Amygdala (tissue), 56 donors: ENCODE data around the gene KCNK15.
"Not testable (repeated sequence)": the region's sequence is repeated elsewhere in the genome, so short reads cannot be mapped to it uniquely, and the experiment has no call there.

Source experiments
- DNase-seq, 56 donors: peaks; one replicate each; lab custom pipeline; 2025; lab: John Stamatoyannopoulos, UW

The KCNK15 gene

DNA sequence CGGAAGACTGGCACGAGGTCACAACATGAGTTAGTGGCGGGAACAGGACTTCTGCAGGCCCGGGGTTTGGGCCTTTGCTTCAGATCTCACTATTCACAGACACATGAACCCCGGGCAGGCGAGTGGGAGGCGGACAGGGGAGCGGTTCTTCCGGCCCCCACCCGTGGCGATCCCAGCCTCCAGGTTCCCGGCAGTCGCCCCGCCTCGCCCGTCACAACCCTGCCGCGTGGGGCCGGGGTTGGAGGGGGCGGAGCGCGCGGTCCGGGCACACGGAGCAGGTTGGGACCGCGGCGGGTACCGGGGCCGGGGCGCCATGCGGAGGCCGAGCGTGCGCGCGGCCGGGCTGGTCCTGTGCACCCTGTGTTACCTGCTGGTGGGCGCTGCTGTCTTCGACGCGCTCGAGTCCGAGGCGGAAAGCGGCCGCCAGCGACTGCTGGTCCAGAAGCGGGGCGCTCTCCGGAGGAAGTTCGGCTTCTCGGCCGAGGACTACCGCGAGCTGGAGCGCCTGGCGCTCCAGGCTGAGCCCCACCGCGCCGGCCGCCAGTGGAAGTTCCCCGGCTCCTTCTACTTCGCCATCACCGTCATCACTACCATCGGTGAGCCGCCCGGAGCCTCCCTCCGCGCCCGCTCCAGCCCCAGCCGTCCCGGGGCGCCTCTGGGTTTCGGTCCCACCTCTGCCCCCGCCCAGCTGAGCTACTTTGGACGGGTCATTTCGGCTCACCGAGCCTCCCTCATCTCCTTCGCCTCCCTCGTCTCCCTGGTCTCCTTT, at the start of gene KCNK15:
TSS of gene KCNK15 (plus strand) at position 268 of the 769 bp plus-strand sequence. CDS start at position 314, 46 bp downstream.
- DNase-seq = peak in 6 of 56 donors; percentile 12 to 45 (median 30)

DNA sequence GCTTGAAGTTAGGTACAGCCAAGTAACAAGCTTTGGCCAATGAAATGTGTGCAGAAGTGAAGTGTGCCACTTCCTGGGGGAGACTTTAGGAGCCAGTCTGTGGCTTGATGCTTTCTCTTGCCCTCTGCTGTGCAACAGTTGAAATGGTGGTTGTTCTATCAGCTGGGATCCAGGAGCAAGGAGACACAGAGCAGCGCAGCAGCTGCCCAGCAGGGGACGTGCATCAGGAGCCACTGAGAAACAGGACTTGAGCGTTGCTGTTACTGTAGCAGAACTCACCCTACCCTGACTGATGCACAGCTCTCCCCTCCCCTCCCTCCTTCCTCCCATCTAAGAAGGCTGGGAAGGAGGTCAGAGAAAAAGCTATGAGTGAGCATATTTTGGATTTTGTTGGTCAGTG, 49.4 kb upstream of the KCNK15 start:
- no peak for DNase-seq

DNA sequence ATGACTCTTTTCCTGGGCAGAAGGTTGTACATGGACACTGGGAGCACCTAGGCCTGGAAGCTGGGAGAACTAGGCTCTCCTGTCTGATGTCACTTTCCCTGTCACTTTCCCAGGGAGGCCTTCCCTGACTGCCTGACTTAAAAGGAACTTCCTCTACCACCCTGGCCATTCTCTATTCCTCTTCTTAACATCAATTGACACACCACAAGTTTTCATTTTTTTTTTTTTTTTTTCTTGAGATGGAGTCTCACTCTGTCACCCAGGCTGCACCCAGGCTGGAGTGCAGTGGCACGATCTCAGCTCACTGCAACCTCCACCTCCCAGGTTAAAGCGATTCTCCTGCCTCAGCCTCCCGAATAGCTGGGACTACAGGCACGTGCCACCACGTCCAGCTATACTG, 48.6 kb upstream of the KCNK15 start:
- DNase-seq = not testable (repeated sequence)

DNA sequence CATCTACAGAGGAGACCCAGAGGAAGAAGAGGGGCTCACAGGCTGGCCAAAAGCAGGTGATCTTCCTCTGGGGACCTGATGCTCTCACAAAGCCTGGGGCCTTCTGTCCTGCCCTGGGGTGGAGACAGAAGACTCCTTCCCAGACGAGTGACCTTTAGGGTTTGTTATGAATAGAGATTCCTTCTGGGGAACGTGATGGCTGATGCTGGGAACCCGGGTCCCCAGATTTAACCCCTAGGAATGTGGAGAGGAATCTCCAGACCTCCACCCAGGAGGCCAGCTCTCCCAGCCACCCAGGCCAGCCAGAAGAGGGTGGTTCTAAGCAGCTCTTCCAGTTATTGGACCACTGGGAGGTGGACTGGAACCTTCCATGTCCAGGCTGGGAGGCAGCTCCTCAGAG, 47.3 kb upstream of the KCNK15 start:
- DNase-seq = no peak

DNA sequence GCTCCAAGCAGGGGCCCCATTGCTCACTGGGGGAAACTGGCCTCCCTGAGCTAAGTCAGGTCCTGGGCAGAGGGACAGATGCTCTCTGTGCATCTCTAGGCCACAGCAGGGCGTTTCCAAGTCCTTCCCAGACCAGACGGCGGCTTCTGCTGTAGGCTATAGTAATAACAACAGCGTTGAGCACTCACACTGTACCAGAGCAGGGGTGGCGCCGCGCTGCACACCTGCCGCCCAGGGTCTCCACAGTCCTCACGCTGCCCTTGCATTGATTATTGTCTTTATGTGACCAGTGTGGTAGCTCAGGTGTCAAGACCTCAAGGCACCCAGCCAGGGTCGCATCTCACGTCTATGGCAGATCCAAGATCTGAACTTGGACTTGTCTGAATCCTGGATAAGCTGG, 45.4 kb upstream of the KCNK15 start:
- no peak for DNase-seq

DNA sequence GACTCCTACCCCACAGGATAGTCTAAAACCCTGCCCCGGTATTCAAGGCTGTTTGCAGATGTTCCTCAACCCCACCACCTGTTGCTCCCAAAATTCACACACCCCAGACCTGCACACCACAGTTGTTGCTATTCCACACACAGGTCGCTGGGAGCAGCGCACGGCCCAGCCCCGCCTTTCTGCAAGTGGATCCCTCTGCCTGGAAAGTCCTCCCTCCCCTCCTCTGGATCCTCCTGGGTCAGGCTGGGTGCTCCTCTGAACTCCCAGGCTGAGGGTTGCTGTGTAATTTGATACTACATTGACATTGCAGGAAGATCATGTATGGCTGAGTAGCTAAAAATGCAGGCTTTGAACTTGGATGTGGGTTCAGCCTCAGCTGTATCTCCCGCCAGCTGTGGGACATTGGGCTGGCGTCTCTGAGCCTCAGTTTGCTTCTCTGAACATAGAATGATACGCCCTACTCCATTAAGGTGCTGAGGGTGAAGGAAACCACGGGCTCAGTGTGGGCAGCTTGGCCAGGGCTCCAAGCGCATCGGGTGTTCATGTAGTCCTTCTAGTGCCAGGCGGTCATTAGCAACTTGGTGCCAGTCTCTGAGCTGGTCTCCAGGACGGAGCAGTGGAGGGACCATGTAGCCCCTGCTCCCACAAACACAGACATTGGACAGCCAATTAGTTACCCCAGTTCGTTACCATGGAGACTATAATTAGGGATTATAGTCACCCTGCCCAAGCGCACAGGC, 44.4 kb upstream of the KCNK15 start:
- DNase-seq = peak in 1 of 56 donors; percentile 22

DNA sequence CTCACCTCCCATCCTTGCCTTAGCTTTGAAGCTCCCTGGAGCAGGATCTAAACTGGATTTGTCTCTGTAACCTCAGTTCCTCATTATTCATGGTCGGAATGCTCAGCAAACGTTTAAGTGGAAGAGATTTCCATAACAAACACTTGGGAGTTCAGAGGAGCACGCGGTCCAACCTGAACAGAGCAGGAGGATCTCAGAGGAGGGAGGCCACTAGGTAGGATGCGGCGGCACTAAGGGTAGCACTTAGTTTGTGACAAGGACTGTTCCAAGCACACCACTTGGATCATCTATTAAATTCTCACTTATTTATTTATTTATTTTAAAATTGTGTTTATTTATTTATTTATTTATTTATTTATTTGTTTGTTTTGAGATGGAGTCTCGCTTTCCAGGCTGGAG, 43.8 kb upstream of the KCNK15 start:
- DNase-seq = no peak

DNA sequence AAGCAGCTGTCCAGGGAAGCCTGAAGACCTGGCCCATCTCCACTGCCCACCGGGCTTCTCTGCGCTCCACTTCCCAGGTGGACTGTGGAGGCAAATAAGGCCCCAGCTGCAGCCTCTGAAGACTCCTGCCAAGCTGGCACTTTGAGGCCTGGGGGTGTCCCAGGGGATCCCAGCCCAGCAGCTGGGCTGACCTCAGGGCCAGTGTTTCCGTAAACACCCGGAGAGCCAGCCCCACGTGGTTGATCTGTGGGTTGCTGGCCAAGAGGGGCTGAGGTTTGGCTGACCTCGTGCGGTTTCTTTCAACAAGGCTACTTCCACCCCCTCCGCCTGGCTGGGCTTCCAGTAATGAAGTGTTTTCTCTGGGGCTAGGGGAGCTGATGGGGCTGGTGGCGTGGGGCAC, 42.9 kb upstream of the KCNK15 start:
- peak in 54 of 56 donors; percentile 36 to 94 (median 80) for DNase-seq

DNA sequence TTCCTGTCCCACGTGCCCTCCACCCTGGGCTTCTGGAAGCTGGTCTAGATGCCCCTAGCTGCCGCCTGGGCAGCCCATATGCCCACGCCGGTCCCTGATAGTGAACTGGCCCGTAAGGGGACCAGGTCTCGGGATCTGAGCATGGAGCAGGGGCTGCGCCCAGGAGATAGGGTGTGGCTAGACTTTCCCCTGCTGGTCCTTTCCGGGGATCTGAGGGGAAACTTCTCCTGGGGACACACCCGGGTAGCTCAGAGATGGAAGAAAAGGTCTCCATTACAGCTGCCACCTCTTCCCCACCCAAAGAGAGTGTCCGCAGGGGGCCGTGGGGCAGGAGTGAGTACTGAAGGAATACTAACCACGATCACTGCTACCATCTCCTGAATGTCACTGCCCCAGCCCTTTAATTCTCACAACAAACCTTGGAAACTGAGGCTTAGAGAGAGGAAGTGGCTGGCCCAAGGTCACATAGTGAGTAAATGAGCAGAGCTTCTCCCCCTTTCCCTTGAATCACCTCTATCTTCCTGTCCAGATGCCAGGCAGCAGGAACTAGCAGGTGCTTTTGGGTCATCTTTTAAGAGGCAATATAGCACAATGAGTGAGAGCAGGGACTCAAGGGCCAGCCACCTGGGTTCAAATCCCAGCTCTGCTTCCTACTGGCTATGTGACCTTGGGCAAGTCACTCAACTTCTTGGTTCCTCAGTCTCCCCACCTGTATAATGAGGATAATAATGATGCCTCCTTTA, 42.3 kb upstream of the KCNK15 start:
- DNase-seq = no peak

DNA sequence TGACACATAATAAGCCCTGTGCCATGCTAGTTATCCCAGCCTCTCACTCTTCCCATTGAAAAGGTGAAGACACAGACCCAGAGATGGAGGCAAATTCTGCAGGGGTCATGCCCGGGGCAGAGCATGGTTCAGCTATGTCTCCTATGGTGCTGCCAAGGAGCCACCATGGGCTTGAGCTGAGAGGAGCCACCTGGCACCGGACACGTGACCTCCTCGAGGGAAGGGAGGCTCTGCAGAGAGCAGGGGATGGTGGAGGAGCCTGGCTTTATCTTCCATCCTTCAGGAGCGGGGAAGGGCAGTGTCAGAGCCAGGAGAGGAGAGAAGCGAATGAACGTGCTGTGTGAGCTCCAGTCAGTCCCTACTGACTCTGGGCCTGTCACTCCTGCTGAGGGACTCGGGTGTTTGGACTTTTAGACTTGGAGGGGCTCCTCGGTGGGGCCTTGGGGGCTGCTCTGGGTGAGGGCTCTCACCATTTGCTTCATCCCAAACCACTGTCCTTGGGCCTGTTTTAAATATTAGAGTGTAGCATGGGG, 41.6 kb upstream of the KCNK15 start:
- no peak for DNase-seq

DNA sequence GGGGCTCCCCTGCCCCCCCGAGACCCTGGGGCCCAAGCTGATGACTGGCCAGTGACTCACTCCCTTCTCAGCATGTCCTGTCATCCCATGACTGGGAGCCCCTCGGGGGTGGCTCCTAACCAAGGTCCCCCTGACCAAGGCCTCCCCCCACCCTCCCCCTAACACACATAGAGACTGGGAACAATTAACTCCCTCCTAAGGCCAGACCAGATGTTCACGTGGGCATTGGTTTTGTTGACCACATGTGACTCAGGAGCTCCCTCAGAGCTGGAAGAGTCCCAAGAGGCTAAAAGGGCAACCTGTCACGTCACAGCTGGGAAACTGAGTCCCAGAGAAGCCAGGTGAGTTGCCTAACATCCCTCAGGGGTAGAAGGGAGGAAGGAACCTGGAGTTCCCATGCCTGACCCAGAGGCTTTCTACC, 41.1 kb upstream of the KCNK15 start:
- DNase-seq = no peak

DNA sequence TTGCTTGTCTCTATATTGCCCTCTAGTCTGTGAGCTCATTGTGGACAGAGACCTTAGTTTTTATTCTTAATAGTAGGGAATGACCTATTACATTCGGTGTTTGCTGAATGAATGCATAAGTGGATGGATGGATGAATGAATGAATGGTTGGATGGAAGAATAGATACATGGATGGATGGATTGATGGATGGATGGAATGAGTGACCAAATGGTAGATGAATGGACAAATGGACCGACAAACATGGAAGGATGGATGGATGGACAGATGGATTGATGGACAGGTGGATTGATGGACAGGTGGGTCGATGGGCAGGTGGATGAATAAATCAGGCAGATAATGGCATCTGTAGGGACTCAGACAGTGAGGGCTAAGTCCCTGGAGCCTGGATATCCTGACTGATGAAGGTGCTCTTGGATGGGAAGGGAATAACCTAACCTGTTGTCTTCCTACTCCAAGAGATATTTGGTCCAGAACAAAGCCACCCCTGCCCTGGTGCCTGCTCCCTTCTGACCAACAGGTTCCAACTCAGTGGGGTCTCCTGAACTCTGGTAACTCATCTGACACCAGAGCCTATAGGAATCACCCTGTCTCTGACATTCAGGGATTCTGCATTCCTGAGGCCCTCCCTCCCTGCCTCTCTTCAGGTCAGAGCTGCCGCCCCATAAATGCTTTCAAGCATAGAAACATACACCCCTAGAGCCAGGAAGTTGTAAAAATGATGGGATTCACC, 40.1 kb upstream of the KCNK15 start:
- no peak for DNase-seq

DNA sequence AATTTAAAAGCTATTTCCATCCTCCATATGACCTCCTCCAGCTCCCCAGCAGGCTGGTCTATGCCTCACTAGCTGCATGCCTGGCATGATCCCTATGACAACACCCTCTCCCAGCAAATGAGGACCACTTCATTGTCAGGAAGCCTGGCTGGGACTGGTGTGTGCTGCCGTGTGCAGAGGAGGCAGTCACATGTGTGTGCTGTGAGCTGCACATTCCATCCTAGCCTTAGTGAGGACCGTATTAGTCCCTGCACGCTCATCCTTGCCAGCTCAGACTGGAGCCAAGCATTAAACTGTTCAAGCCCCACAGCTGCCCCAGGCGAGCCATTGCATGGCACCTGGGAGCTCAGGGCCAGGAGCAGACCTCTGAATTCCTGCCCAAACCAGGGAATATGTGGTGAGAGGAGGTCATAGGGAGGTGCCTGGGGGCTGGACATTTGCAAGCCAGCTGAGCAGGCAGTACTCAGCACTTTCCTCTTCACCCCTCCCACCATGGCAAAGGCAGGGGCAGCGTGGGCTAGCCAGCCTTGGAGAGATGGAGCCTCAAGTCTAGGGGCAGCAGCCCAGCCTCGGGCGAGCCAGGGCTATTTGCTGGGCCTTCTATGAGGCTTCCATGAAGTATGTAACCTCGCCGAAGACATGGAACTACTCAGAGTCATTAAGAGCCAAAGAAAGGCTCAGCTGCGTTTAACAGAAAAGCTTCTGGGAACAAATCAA, 39.2 kb upstream of the KCNK15 start:
- DNase-seq = peak in 2 of 56 donors; percentile 15 to 25

DNA sequence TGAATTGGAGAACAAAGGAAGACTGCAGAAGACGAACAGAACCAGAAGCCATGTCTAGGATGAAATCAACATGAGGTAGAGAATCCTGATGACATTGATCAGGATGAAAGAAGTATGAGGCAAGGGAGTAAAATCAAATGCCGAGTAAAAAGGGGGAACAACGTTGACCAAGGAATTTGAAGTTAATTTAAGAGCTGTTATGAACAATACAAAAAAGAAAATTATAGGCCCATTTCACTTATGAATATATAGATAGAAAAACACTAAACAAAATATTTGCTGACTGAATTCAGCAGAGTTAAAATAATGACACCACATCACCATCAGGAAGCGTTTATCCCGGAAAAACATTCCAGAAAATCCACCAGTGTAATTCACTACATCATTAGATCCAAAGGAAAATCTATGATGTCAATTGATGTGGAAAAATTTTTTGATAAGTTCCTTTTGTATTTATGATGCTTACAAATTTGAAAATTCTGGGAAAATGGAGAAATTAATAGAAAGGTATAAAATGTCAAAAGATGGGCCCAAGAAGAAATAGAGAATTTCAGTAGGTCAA, 38.6 kb upstream of the KCNK15 start:
- no peak for DNase-seq

DNA sequence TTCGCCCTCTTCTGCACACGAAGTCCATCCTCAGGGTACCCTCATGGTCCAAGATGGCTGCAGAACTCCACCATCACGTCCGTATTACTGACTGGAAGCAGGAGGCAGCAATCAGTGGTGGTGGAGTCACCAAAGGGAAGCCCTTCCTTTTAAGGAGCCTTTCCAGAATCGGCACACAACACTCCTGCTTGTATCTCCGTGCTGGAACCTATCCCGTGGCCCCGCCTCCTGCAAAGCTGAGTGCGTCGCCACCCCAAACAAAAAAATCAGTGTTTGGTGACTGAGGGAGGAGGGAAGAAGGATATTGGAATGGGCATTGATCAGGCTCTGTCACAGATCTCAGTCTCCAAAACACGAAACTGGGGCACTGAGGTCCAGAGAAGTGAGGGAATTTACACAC, 36.3 kb upstream of the KCNK15 start:
- DNase-seq = no peak

DNA sequence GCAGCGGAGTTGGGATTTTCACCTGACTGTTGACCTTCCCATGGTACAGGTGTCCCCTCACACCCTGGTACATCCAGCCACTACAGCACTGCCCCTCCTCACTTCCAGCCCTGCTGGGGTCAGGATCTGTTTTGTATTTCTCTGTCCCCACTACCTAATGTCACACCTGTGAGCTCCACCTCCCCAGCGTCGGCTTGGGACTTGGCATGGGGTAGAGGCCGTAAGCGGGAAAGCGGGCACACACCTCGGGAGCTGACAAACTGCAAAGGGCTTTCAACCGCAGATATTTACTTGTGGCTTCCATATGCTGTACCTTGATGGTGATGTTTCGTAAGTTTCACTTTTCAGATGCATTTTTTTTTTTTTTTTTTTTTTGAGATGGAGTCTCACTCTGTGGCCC, 35.9 kb upstream of the KCNK15 start:
- no peak for DNase-seq

DNA sequence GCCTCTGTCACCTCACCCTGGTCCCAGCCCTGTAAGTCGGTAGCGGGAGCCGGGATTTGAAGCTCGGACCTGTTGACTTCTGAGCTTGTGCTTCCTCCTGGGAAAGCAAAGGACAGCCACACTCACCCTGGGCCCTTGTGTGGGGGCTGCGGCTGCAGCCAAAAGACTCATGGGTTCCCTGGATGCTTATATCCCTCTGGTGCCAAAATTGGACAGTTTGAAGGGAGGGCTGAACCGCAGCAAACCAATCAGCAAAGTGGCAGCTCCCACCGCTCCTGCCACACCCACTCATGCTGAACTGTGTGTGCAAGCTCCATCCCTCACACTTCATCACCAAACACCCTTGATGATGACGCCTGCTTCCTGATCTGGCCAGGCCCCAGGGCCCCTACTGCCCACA, 34.4 kb upstream of the KCNK15 start:
- no peak for DNase-seq

DNA sequence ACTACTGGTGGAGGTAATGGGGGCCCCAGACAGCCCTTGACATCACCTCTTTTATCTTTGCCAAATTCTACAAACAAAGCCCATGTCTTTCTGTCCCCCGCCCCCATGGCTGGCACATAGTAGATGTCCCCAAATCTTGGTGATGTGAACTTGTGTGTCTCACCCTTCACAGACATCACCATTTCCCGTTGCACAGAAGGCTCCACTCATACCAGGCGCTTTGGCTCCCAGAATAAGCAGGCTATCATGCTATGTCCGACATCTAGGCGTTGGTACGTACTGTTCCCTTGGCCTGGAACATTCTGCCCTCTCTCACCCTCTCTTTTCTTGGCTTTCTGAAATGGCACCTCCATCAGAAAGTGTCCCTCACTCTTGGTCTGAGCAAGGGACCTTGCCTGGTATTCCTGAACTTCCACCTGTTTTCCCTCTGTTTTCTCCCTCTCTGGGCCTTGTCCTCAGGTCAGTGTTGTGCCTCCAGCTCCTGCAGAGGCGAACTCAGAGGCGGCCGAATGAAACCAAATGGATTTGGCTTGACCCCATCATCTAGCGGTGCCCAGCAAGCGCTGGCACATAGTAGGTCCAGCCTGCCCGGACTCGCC, 31.5 kb upstream of the KCNK15 start:
- DNase-seq = no peak
